ENCODE results near the gene DNAAF5.

The DNAAF5 gene

DNA sequence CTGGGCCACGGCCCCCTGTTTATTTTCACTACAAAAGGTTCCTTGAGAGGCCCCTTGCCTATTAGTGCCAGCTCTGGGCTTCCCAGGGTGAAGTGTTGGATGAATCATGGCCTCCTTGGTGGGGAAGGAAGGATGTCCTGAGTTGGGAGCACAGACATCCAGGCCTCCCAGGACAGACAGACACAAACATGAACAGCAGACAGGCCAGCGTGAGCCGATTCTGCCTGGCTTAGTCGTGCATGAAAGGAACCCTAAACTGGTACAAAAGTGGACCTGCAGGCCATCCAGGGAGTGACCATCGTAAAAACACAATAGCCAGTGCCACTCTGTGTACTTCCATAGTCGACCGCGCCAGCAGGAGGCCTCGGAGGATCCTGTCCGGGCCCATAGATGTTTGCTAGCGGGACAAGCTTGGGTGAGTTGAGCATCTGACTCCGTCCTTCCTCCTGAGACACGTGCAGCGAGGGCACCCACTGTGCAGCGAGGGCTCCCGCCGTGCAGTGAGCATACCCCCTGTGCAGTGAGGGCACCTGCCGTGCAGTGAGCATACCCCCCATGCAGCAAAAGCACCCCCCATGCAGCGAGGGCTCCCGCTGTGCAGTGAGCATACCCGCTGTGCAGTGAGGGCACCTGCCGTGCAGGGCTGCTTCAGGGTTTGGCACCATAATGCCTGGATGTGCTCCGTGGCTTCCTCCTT, 51.9 kb downstream of the DNAAF5 start:
- Histone ChIP-seq H3K36me3 (ENCODE audit: control insufficient read depth, insufficient read depth, low read length) (peaks cover 83% of the 10 kb centered on the region), H3K27me3 (ENCODE audit: control insufficient read depth, insufficient read depth, low read length) (no peaks in the 10 kb centered on the region), H3K4me1 (ENCODE audit: control insufficient read depth, insufficient read depth, low read length) (no peaks in the 10 kb centered on the region), H3K4me3 (ENCODE audit: low read depth, low read length) (no peak overlapping the region), H3K27ac (ENCODE audit: low read depth, low read length) (no peak overlapping the region), H3K9me3 (ENCODE audit: control insufficient read depth, insufficient read depth, low read depth, low read length) (no peaks in the 10 kb centered on the region), H3K9ac (ENCODE audit: low read length) (no peak overlapping the region)

DNA sequence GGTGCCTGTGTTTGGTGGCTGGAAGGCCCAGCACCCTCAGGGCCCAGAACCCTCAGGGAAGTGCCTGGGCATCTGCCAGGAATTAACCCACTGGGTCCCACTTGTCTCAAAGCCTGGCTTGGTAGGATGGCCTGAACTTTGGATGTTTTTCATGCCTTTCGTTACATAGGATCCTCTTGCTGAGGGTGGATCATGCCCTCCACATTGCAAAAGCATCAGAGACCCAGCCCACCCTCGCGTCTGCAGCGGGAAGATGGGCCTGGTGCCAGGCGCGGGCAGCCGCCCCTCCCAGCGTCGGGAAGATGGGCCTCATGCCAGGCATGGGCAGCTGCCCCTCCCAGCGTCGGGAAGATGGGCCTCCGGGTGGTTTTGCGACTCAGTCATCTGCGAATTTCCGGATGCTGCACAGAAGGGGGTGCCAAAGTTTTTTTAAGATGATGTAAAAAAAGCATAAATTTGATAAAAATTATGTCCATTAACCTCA, 52.5 kb downstream of the DNAAF5 start:
- H3K36me3 ChIP-seq (ENCODE audit: control insufficient read depth, insufficient read depth, low read length), result peaks cover 89% of the 10 kb centered on the region
- no peaks in the 10 kb centered on the region for H3K4me1 ChIP-seq (ENCODE audit: control insufficient read depth, insufficient read depth, low read length)
- no peak overlapping the region for H3K4me3 ChIP-seq (ENCODE audit: low read depth, low read length)
- H3K27ac ChIP-seq (ENCODE audit: low read depth, low read length), result no peak overlapping the region
- H3K9me3 ChIP-seq (ENCODE audit: control insufficient read depth, insufficient read depth, low read depth, low read length), result no peaks in the 10 kb centered on the region
- no peaks in the 10 kb centered on the region for H3K27me3 ChIP-seq (ENCODE audit: control insufficient read depth, insufficient read depth, low read length)
- H3K9ac ChIP-seq (ENCODE audit: low read length), result no peak overlapping the region

GRCh38 chr7:779480-779879, 53.0 kb downstream of the DNAAF5 start:
- no peaks in the 10 kb centered on the region for H3K27me3 ChIP-seq (ENCODE audit: control insufficient read depth, insufficient read depth, low read length)
- H3K9ac ChIP-seq (ENCODE audit: low read length), result no peak overlapping the region
- no peaks in the 10 kb centered on the region for H3K4me1 ChIP-seq (ENCODE audit: control insufficient read depth, insufficient read depth, low read length)
- peaks cover 93% of the 10 kb centered on the region for H3K36me3 ChIP-seq (ENCODE audit: control insufficient read depth, insufficient read depth, low read length)
- no peak overlapping the region for H3K4me3 ChIP-seq (ENCODE audit: low read depth, low read length)
- no peaks in the 10 kb centered on the region for H3K9me3 ChIP-seq (ENCODE audit: control insufficient read depth, insufficient read depth, low read depth, low read length)
- H3K27ac ChIP-seq (ENCODE audit: low read depth, low read length), result no peak overlapping the region

DNA sequence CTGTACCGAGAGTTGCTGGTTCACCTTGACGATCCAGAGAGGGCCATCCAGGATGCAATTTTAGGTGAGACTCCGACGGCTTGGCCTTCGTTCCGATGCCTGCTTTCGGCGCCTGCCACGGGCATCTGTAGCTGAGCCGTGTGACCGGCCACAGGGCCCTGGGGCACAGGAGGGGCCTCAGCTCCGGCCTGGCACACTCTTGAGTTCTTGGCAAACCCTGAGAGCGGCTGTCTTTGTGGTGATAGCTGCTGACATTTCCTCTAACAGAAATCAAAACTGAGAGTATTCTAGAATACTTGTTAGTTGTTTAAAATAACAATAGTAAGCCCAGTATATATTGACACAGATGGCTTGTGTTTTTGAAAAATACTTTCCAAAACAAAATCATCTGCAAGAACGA, 53.6 kb downstream of the DNAAF5 start:
- no peaks in the 10 kb centered on the region for H3K9me3 ChIP-seq (ENCODE audit: control insufficient read depth, insufficient read depth, low read depth, low read length)
- no peak overlapping the region for H3K9ac ChIP-seq (ENCODE audit: low read length)
- H3K4me3 ChIP-seq (ENCODE audit: low read depth, low read length), result no peak overlapping the region
- peaks cover 95% of the 10 kb centered on the region for H3K36me3 ChIP-seq (ENCODE audit: control insufficient read depth, insufficient read depth, low read length)
- H3K27me3 ChIP-seq (ENCODE audit: control insufficient read depth, insufficient read depth, low read length), result no peaks in the 10 kb centered on the region
- H3K4me1 ChIP-seq (ENCODE audit: control insufficient read depth, insufficient read depth, low read length), result no peaks in the 10 kb centered on the region
- no peak overlapping the region for H3K27ac ChIP-seq (ENCODE audit: low read depth, low read length)

- H3K27ac ChIP-seq (ENCODE audit: low read depth, low read length), result no peak overlapping the region
- no peak overlapping the region for H3K9ac ChIP-seq (ENCODE audit: low read length)
- no peaks in the 10 kb centered on the region for H3K9me3 ChIP-seq (ENCODE audit: control insufficient read depth, insufficient read depth, low read depth, low read length)
- H3K4me3 ChIP-seq (ENCODE audit: low read depth, low read length), result no peak overlapping the region
- no peaks in the 10 kb centered on the region for H3K4me1 ChIP-seq (ENCODE audit: control insufficient read depth, insufficient read depth, low read length)
- H3K36me3 ChIP-seq (ENCODE audit: control insufficient read depth, insufficient read depth, low read length), result peaks cover 95% of the 10 kb centered on the region
- H3K27me3 ChIP-seq (ENCODE audit: control insufficient read depth, insufficient read depth, low read length), result no peaks in the 10 kb centered on the region
These were observed 54.0 kb downstream of the DNAAF5 start for GRCh38 chr7:780516-780915.

DNA sequence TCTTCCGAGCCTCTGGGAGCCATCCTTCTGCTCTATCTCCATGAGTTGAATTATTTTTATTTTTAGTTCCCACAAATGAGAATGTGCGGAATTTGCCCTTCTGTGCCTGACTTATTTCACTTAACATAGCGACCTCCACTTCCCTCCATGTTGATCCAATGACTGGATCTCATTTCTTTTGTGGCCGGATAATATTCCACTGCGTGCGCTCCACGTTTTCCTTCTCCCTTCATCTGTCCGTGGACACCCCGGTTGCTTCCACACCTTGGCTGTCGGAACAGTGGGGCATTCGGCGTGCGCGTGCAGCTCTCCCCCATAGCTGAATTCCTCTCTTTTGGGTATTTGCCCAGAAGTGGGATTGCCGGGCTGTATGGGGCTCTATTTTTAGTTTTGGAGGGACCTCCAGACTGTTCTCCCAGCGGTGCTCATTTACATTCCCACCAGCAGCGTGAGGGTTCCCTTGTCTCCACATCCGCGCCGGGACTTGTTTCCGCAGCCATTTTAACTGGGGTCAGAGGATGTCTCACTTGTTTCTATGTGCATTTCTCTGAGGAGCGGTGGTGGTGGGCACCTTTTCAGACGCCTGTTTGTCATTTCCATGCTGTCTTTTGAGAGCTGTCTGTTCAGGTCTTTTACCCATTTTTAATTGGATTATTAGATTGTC, 54.8 kb downstream of the DNAAF5 start:
- Histone ChIP-seq H3K36me3 (ENCODE audit: control insufficient read depth, insufficient read depth, low read length) (peaks cover 92% of the 10 kb centered on the region), H3K4me3 (ENCODE audit: low read depth, low read length) (no peak overlapping the region), H3K4me1 (ENCODE audit: control insufficient read depth, insufficient read depth, low read length) (no peaks in the 10 kb centered on the region), H3K9ac (ENCODE audit: low read length) (no peak overlapping the region), H3K9me3 (ENCODE audit: control insufficient read depth, insufficient read depth, low read depth, low read length) (no peaks in the 10 kb centered on the region), H3K27me3 (ENCODE audit: control insufficient read depth, insufficient read depth, low read length) (no peaks in the 10 kb centered on the region), H3K27ac (ENCODE audit: low read depth, low read length) (no peak overlapping the region)

GRCh38 chr7:781936-782529, 55.5 kb downstream of the DNAAF5 start:
- no peaks in the 10 kb centered on the region for H3K4me1 ChIP-seq (ENCODE audit: control insufficient read depth, insufficient read depth, low read length)
- H3K36me3 ChIP-seq (ENCODE audit: control insufficient read depth, insufficient read depth, low read length), result peaks cover 85% of the 10 kb centered on the region

GRCh38 chr7:782718-783449, 56.4 kb downstream of the DNAAF5 start:
- Histone ChIP-seq H3K9me3 (ENCODE audit: control insufficient read depth, insufficient read depth, low read depth, low read length) (no peaks in the 10 kb centered on the region), H3K36me3 (ENCODE audit: control insufficient read depth, insufficient read depth, low read length) (peaks cover 80% of the 10 kb centered on the region), H3K4me3 (ENCODE audit: low read depth, low read length) (no peak overlapping the region), H3K9ac (ENCODE audit: low read length) (no peak overlapping the region), H3K27me3 (ENCODE audit: control insufficient read depth, insufficient read depth, low read length) (no peaks in the 10 kb centered on the region), H3K4me1 (ENCODE audit: control insufficient read depth, insufficient read depth, low read length) (no peaks in the 10 kb centered on the region), H3K27ac (ENCODE audit: low read depth, low read length) (no peak overlapping the region)

More at GRCh38 chr7:781936-782529, 55.5 kb downstream of the DNAAF5 start:
- Histone ChIP-seq H3K27me3 (ENCODE audit: control insufficient read depth, insufficient read depth, low read length) (no peaks in the 10 kb centered on the region), H3K9ac (ENCODE audit: low read length) (no peak overlapping the region), H3K27ac (ENCODE audit: low read depth, low read length) (no peak overlapping the region), H3K9me3 (ENCODE audit: control insufficient read depth, insufficient read depth, low read depth, low read length) (no peaks in the 10 kb centered on the region), H3K4me3 (ENCODE audit: low read depth, low read length) (no peak overlapping the region)

GRCh38 chr7:783556-784490, 57.3 kb downstream of the DNAAF5 start:
- Histone ChIP-seq H3K27ac (ENCODE audit: low read depth, low read length) (no peak overlapping the region), H3K27me3 (ENCODE audit: control insufficient read depth, insufficient read depth, low read length) (no peaks in the 10 kb centered on the region), H3K36me3 (ENCODE audit: control insufficient read depth, insufficient read depth, low read length) (peaks cover 78% of the 10 kb centered on the region), H3K9ac (ENCODE audit: low read length) (no peak overlapping the region), H3K4me3 (ENCODE audit: low read depth, low read length) (no peak overlapping the region), H3K4me1 (ENCODE audit: control insufficient read depth, insufficient read depth, low read length) (no peaks in the 10 kb centered on the region), H3K9me3 (ENCODE audit: control insufficient read depth, insufficient read depth, low read depth, low read length) (no peaks in the 10 kb centered on the region)

DNA sequence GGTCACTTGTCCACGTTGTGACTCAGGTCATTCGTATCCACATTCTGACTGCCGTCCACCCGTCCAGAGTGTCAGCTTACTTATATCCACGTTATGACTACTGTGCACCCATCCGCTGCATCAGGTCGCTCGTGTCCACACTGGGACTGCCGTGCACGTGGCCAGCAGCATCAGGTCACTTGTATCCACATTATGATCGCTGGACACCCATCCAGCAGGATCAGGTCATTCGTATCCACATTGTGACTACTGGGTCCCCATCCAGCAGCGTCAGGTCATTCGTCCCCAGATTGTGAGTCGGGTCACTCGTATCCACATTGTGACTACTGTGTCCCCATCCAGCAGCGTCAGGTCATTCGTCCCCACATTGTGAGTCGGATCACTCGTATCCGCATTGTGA, 58.5 kb downstream of the DNAAF5 start:
- Histone ChIP-seq H3K36me3 (ENCODE audit: control insufficient read depth, insufficient read depth, low read length) (peaks cover 67% of the 10 kb centered on the region), H3K9me3 (ENCODE audit: control insufficient read depth, insufficient read depth, low read depth, low read length) (no peaks in the 10 kb centered on the region), H3K27me3 (ENCODE audit: control insufficient read depth, insufficient read depth, low read length) (no peaks in the 10 kb centered on the region), H3K27ac (ENCODE audit: low read depth, low read length) (no peak overlapping the region), H3K4me1 (ENCODE audit: control insufficient read depth, insufficient read depth, low read length) (no peaks in the 10 kb centered on the region), H3K4me3 (ENCODE audit: low read depth, low read length) (no peak overlapping the region), H3K9ac (ENCODE audit: low read length) (no peak overlapping the region)
